Measurements from ENCODE around the gene PIK3CD.

The PIK3CD gene

DNA sequence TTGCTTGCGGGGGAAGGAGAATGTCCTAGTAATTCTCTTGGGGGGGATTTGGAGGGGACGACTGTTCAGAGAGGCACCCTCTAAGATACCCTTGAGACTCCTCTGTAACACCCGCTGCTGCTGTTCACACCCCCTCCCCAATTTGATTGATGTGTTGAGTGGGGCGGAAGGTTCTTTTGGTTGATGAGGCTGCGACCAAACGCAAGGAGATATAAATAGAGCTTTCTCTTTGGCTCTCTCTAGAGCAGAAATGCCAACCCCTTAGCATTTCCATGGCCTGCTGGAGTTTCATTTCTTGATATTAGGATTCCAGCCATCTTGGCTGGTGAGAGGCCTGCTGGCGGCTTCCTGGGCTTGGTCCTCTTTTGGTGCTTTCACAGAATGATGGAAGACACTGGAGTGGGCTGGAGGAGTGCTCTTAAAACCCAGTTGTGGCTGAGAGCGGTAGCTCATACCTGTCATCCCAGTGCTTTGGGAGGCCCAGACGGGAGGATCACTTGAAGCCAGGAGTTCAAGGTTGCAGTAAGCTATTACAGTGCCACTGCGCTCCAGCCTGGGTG lies 2.0 kb downstream of the PIK3CD start:
- H3K27ac ChIP-seq: no peak overlapping the region

GRCh38 chr1:9654051-9654833 lies 2.7 kb downstream of the PIK3CD start:
- Histone ChIP-seq H2AFZ (no peak overlapping the region), H3K27me3 (ENCODE audit: control insufficient read depth, insufficient read depth, low read length) (no peaks in the 10 kb centered on the region), H3K4me2 (ENCODE audit: low read length) (no peak overlapping the region), H3K27ac (no peak overlapping the region), H3K4me3 (ENCODE audit: low read depth, low read length) (no peak overlapping the region), H3K79me2 (no peaks in the 10 kb centered on the region), H3K4me1 (no peaks in the 10 kb centered on the region), H3K36me3 (ENCODE audit: control insufficient read depth, insufficient read depth, low read length) (no peaks in the 10 kb centered on the region), H3K9me3 (ENCODE audit: control insufficient read depth, low read length) (no peaks in the 10 kb centered on the region), H3K9ac (no peak overlapping the region)
- TF ChIP-seq CTCF (IDR thresholded peaks at IDR 0.05): no peak

More for the DNA sequence above, 2.0 kb downstream of the PIK3CD start:
- no peaks in the 10 kb centered on the region for H3K4me1 ChIP-seq
- H3K27me3 ChIP-seq (ENCODE audit: control insufficient read depth, insufficient read depth, low read length): no peaks in the 10 kb centered on the region
- no peak overlapping the region for H3K4me2 ChIP-seq (ENCODE audit: low read length)
- H3K79me2 ChIP-seq: no peaks in the 10 kb centered on the region
- H3K4me3 ChIP-seq (ENCODE audit: low read depth, low read length): no peak overlapping the region
- no peaks in the 10 kb centered on the region for H3K9me3 ChIP-seq (ENCODE audit: control insufficient read depth, low read length)
- no peak overlapping the region for H3K9ac ChIP-seq
- no peak for TF ChIP-seq CTCF (IDR thresholded peaks at IDR 0.05)
- no peak overlapping the region for H2AFZ ChIP-seq
- H3K36me3 ChIP-seq (ENCODE audit: control insufficient read depth, insufficient read depth, low read length): no peaks in the 10 kb centered on the region

DNA sequence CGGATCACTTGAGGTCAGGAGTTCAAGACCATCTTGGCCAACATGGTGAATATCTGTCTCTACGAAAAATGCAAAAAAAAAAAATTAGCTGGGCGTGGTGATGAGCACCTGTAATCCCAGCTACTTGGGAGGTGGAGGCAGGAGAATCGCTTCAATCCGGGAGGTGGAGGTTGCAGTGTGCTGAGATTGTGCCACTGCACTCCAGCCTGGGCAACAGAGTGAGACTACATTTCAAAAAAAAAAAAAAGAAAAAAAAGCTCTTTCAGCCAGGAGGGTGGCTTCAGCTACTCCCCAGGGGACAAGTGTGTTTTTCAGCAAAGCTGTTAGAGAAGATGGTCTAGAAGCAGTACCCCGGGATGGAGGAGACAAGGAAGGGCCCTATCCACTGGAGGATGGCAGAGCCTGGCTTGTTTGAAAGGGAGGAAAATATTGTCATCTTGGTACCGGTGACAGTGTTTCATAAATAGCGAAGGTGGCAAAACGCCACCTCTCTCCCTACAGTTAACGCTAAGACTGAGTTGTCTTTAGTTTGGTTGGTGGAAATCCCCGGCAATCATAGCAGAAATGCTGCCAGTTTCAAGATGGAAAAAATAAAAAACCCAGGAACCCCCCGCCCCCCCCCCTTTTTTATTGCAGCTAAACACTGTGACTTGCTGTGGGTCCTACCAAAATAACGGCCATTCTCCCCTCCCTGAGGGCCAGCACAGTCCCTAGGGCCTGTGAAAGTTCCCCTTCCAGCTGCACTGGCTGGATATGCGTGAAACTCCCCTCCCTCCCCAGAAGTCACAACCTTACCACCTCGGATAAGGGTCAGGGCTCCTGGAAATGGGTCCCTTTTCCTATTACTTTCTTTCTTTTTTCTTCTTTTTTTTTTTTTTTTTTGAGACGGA lies 3.5 kb downstream of the PIK3CD start:
- Histone ChIP-seq H3K4me2 (ENCODE audit: low read length) (no peak overlapping the region), H3K9ac (no peak overlapping the region), H3K4me1 (no peaks in the 10 kb centered on the region)

GRCh38 chr1:9655836-9656235 lies 4.3 kb downstream of the PIK3CD start:
- no peak overlapping the region for H3K4me2 ChIP-seq (ENCODE audit: low read length)
- no peaks in the 10 kb centered on the region for H3K9me3 ChIP-seq (ENCODE audit: control insufficient read depth, low read length)
- no peaks in the 10 kb centered on the region for H3K27me3 ChIP-seq (ENCODE audit: control insufficient read depth, insufficient read depth, low read length)
- H3K9ac ChIP-seq: no peak overlapping the region
- H3K4me1 ChIP-seq: no peaks in the 10 kb centered on the region
- no peaks in the 10 kb centered on the region for H3K36me3 ChIP-seq (ENCODE audit: control insufficient read depth, insufficient read depth, low read length)
- no peak overlapping the region for H3K27ac ChIP-seq
- TF ChIP-seq CTCF (IDR thresholded peaks at IDR 0.05): no peak
- no peak overlapping the region for H3K4me3 ChIP-seq (ENCODE audit: low read depth, low read length)
- no peaks in the 10 kb centered on the region for H3K79me2 ChIP-seq
- H2AFZ ChIP-seq: no peak overlapping the region

More for the DNA sequence above, 3.5 kb downstream of the PIK3CD start:
- Histone ChIP-seq H3K27me3 (ENCODE audit: control insufficient read depth, insufficient read depth, low read length) (no peaks in the 10 kb centered on the region), H3K4me3 (ENCODE audit: low read depth, low read length) (no peak overlapping the region), H2AFZ (no peak overlapping the region), H3K36me3 (ENCODE audit: control insufficient read depth, insufficient read depth, low read length) (no peaks in the 10 kb centered on the region), H3K9me3 (ENCODE audit: control insufficient read depth, low read length) (no peaks in the 10 kb centered on the region), H3K27ac (no peak overlapping the region), H3K79me2 (no peaks in the 10 kb centered on the region)
- TF ChIP-seq CTCF (IDR thresholded peaks at IDR 0.05): no peak

All from parathyroid adenoma (tissue), 2 donors.